Calu3 (cell line): ENCODE results near the gene ZNF521. TPM values are rescaled to one million over a fixed set of nuclear protein-coding genes. Genes with fewer than 3 reads are reported as not detected.

Experiments used
- BruUV-seq: library from RNA; stranded (reverse); fragments of 400-500 nt; replicated peaks from 2 replicates; lab custom pipeline; 2021; lab: Mats Ljungman, UMichigan
- CTCF ChIA-PET: fragments of 300-600 bp; sonication (Branson Sonifier 250); formaldehyde crosslinking; loops from one replicate; lab custom pipeline; 2022; ENCODE audit warnings: antibody characterized with exemption; lab: Charles Lee
- DNase-seq: peaks from one replicate; pipeline ENCODE4 v3.0.0; 2022
- H3K27ac Mint-ChIP-seq: one replicate; pipeline ENCODE4 v1.8.0; 2022; ENCODE audit warnings: mixed read lengths; ENCODE audit not compliant: unreplicated experiment
- H3K27me3 Mint-ChIP-seq: one replicate; pipeline ENCODE4 v1.8.0; 2022; ENCODE audit warnings: mixed read lengths; ENCODE audit not compliant: unreplicated experiment
- H3K36me3 Mint-ChIP-seq: one replicate; pipeline ENCODE4 v1.8.0; 2022; ENCODE audit warnings: mild to moderate bottlenecking, moderate library complexity, mixed read lengths; ENCODE audit not compliant: insufficient read depth, unreplicated experiment
- H3K4me1 Mint-ChIP-seq: one replicate; pipeline ENCODE4 v1.8.0; 2022; ENCODE audit warnings: mild to moderate bottlenecking, low read depth, mixed read lengths; ENCODE audit not compliant: unreplicated experiment
- H3K4me3 Mint-ChIP-seq: one replicate; pipeline ENCODE4 v1.8.0; 2022; ENCODE audit warnings: mild to moderate bottlenecking, low read depth, moderate library complexity, mixed read lengths; ENCODE audit not compliant: unreplicated experiment
- H3K9me3 Mint-ChIP-seq: one replicate; pipeline ENCODE4 v1.8.0; 2022; ENCODE audit warnings: low read depth, mixed read lengths; ENCODE audit not compliant: unreplicated experiment
- intact Hi-C: fragments of 100-400 bp; cut with micrococcal nuclease; formaldehyde crosslinking; loops from one replicate; pipeline ENCODE4 v1.10.0; 2022; ENCODE audit not compliant: unreplicated experiment
- total RNA-seq: library from RNA; stranded (reverse); gene quantifications from 2 replicates; pipeline ENCODE4 v1.2.3, GENCODE V29; 2022
- TF ChIP-seq, protein P1 (sequence below): fragments of 200-600 bp; IDR thresholded peaks from one replicate; pipeline ENCODE4 v1.8.0; 2022; ENCODE audit warnings: antibody characterized with exemption; ENCODE audit not compliant: unreplicated experiment

The ZNF521 gene
- total RNA-seq, 1 experiment from 2014 or later, result not detected

DNA sequence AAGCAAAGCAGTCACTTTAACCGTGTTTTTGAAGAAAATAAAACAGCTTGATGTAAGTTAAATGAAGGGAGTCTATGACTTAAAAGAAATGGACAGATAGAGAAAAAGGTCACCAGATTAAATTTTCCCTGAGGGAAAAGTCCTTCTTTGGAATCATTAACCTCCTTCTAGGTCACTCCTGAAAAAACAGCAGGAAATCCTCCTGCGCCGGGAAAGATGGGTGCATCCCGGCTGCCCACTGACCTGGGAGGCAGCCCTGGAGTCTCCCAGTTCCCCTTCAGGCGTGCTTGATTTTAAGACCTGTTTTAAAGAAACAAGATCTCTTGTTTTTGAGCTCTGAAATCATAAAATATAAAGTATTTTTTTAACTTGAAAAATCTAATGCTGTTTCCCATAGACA is 18.4 kb upstream of the ZNF521 start:
- intact Hi-C loops, result no loop called here
- Mint-ChIP-seq H3K4me3 (no peak overlapping the region), H3K27me3 (peaks cover 37% of the 10 kb centered on the region), H3K27ac (no peak overlapping the region), H3K9me3 (no peaks in the 10 kb centered on the region), H3K4me1 (no peaks in the 10 kb centered on the region), H3K36me3 (no peaks in the 10 kb centered on the region)
- CTCF ChIA-PET, result interaction anchor here (0.7 kb wide), 1 partner anchor 298 kb away, joined by 3 read pairs; no protein-coding TSS in a partner anchor
- TF ChIP-seq, protein P1, sequence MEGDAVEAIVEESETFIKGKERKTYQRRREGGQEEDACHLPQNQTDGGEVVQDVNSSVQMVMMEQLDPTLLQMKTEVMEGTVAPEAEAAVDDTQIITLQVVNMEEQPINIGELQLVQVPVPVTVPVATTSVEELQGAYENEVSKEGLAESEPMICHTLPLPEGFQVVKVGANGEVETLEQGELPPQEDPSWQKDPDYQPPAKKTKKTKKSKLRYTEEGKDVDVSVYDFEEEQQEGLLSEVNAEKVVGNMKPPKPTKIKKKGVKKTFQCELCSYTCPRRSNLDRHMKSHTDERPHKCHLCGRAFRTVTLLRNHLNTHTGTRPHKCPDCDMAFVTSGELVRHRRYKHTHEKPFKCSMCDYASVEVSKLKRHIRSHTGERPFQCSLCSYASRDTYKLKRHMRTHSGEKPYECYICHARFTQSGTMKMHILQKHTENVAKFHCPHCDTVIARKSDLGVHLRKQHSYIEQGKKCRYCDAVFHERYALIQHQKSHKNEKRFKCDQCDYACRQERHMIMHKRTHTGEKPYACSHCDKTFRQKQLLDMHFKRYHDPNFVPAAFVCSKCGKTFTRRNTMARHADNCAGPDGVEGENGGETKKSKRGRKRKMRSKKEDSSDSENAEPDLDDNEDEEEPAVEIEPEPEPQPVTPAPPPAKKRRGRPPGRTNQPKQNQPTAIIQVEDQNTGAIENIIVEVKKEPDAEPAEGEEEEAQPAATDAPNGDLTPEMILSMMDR, result no peak
- BruUV-seq, result no TSS peak
- no peak for DNase-seq

GRCh38 chr18:25365242-25365641 is 13.3 kb upstream of the ZNF521 start:
- CTCF ChIA-PET, result no interaction called here
- Mint-ChIP-seq H3K27ac (no peak overlapping the region), H3K4me3 (no peak overlapping the region), H3K9me3 (no peaks in the 10 kb centered on the region), H3K27me3 (peaks cover 55% of the 10 kb centered on the region), H3K36me3 (no peaks in the 10 kb centered on the region), H3K4me1 (no peaks in the 10 kb centered on the region)
- intact Hi-C loops, result no loop called here
- TF ChIP-seq, protein P1, result no peak
- BruUV-seq, result no TSS peak
- no peak for DNase-seq

- Mint-ChIP-seq H3K4me1 (no peaks in the 10 kb centered on the region), H3K27me3 (peaks cover 60% of the 10 kb centered on the region), H3K36me3 (no peaks in the 10 kb centered on the region), H3K9me3 (no peaks in the 10 kb centered on the region), H3K27ac (no peak overlapping the region), H3K4me3 (no peak overlapping the region)
- CTCF ChIA-PET, result no interaction called here
- no TSS peak for BruUV-seq
- intact Hi-C loops, result no loop called here
- no peak for DNase-seq
- TF ChIP-seq, protein P1, result no peak
Measured at GRCh38 chr18:25364732-25365131, 12.8 kb upstream of the ZNF521 start.

DNA sequence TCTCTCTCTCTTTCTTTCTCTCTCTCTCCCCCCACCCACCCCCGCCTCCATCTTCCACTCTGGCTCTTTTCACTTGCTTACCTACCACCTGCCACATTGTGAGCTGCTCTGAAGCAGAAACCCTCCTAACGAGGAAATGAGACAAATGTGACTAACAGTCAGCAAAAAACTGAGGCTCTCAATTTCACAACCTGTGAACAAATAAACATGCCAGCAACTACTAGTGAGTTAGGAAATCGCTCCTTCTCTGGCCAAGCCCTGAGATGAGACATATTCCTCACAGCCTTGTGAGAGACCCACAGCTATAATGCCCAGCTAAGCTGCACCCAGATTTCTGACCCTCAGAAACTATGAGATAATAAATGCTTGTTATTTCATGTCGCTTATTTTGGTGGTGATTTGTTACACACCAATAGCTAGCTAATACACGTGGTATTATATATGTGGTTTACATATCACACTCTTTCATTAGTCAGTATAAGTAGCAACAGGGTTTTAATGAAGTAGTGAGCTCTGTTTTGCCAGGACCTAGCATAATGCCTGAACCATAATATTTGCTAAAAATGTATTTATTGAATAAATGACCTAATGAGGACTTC is 8.4 kb upstream of the ZNF521 start:
- H3K27me3 Mint-ChIP-seq, result peaks cover 63% of the 10 kb centered on the region
- H3K27ac Mint-ChIP-seq, result no peak overlapping the region
- TF ChIP-seq, protein P1, result no peak
- CTCF ChIA-PET, result no interaction called here
- no peak overlapping the region for H3K4me3 Mint-ChIP-seq
- DNase-seq, result no peak
- no peaks in the 10 kb centered on the region for H3K36me3 Mint-ChIP-seq
- no peaks in the 10 kb centered on the region for H3K4me1 Mint-ChIP-seq
- no peaks in the 10 kb centered on the region for H3K9me3 Mint-ChIP-seq
- BruUV-seq, result no TSS peak
- intact Hi-C loops, result no loop called here
